ENCODE results near the gene PRKCB.
A peak's percentile ranks its signal among the peaks of the same experiment; 100 is the strongest.

Gene PRKCB

GRCh38 chr16:23950291-23950894 lies 114.6 kb downstream of the PRKCB start:
- TF ChIP-seq GABPA (IDR thresholded peaks at IDR 0.05; ENCODE audit: low read depth): no peak
- TF ChIP-seq POLR2AphosphoS5 (IDR thresholded peaks at IDR 0.05; ENCODE audit: low read depth): 0 out of 2 replicates have a peak, but pooled peaks have one; percentile 3
- Histone ChIP-seq H3K27ac (replicated peaks) (peak overlapping the region; percentile 66), H3K4me3 (replicated peaks; ENCODE audit: insufficient read depth, low read length) (no peak overlapping the region)

GRCh38 chr16:23950898-23951297 lies 115.1 kb downstream of the PRKCB start:
- TF ChIP-seq GABPA (IDR thresholded peaks at IDR 0.05; ENCODE audit: low read depth) (no peak), SPI1 (IDR thresholded peaks at IDR 0.05; ENCODE audit: borderline replicate concordance, low read depth) (no peak), CTCF (IDR thresholded peaks at IDR 0.05; ENCODE audit: insufficient read depth, low read length) (no peak), REST (IDR thresholded peaks at IDR 0.05; ENCODE audit: insufficient replicate concordance, low read depth) (no peak), POLR2AphosphoS5 (IDR thresholded peaks at IDR 0.05; ENCODE audit: low read depth) (no peak)
- H3K27ac ChIP-seq (replicated peaks): peak overlapping the region; percentile 66
- no peaks in the 10 kb centered on the region for H3K27me3 ChIP-seq (ENCODE audit: insufficient read depth, poor library complexity, severe bottlenecking)
- no peak overlapping the region for H3K4me3 ChIP-seq (replicated peaks; ENCODE audit: insufficient read depth, low read length)
- no peak for DNase-seq (ENCODE audit: low read depth in 1 of 2, low spot score in 1 of 2)

More at GRCh38 chr16:23950291-23950894, 114.6 kb downstream of the PRKCB start:
- no peak for DNase-seq (ENCODE audit: low read depth in 1 of 2, low spot score in 1 of 2)
- no peaks in the 10 kb centered on the region for H3K27me3 ChIP-seq (ENCODE audit: insufficient read depth, poor library complexity, severe bottlenecking)

GRCh38 chr16:23952128-23952970 lies 116.6 kb downstream of the PRKCB start:
- Histone ChIP-seq H3K27me3 (ENCODE audit: insufficient read depth, poor library complexity, severe bottlenecking) (no peaks in the 10 kb centered on the region), H3K27ac (replicated peaks) (peak overlapping the region; percentile 66), H3K4me3 (replicated peaks; ENCODE audit: insufficient read depth, low read length) (no peak overlapping the region)
- DNase-seq (ENCODE audit: low read depth in 1 of 2, low spot score in 1 of 2): peak; percentile 37 to 87
- peak; percentile 44; the same call in 1 of the 2 replicates for TF ChIP-seq POLR2AphosphoS5 (IDR thresholded peaks at IDR 0.05; ENCODE audit: low read depth)
- TF ChIP-seq GABPA (IDR thresholded peaks at IDR 0.05; ENCODE audit: low read depth): no peak
- TF ChIP-seq SPI1 (IDR thresholded peaks at IDR 0.05; ENCODE audit: borderline replicate concordance, low read depth): peak; percentile 57

- Histone ChIP-seq H3K27ac (replicated peaks) (peak overlapping the region; percentile 66; the same call in 1 of the 2 replicates), H3K27me3 (ENCODE audit: insufficient read depth, poor library complexity, severe bottlenecking) (no peaks in the 10 kb centered on the region), H3K4me3 (replicated peaks; ENCODE audit: insufficient read depth, low read length) (no peak overlapping the region)
- TF ChIP-seq GABPA (IDR thresholded peaks at IDR 0.05; ENCODE audit: low read depth): no peak
- no peak for TF ChIP-seq REST (IDR thresholded peaks at IDR 0.05; ENCODE audit: insufficient replicate concordance, low read depth)
- no peak for TF ChIP-seq POLR2AphosphoS5 (IDR thresholded peaks at IDR 0.05; ENCODE audit: low read depth)
- TF ChIP-seq CTCF (IDR thresholded peaks at IDR 0.05; ENCODE audit: insufficient read depth, low read length): no peak
- TF ChIP-seq SPI1 (IDR thresholded peaks at IDR 0.05; ENCODE audit: borderline replicate concordance, low read depth): no peak
- DNase-seq (ENCODE audit: low read depth in 1 of 2, low spot score in 1 of 2): no peak
Observed at GRCh38 chr16:23952971-23953300, 117.2 kb downstream of the PRKCB start.

Data from HL-60 (cell line).